Lung (tissue), 12 donors: ENCODE data around the gene SCARF1. TPM values are rescaled to one million over a fixed set of nuclear protein-coding genes. Genes with fewer than 3 reads are reported as not detected.

Source experiments
- ATAC-seq: fragments of 200-7000 bp; cut with Tn5 transposase; one replicate; pipeline ENCODE4 v1.9.1; 2020; ENCODE audit warnings: moderate number of reproducible peaks; ENCODE audit not compliant: insufficient read depth, low FRiP score
- DNase-seq, 3 donors: peaks; one replicate each; pipeline ENCODE4 v3.0.0-alpha.2; 2013 to 2017
- H3K27ac ChIP-seq, 2 donors: one replicate each; pipeline ENCODE4 v1.5.1; 2013; ENCODE audit warnings: mild to moderate bottlenecking in 2 of 2, moderate library complexity in 2 of 2, control low read depth in 1 of 2, inconsistent platforms in 1 of 2, low read depth in 1 of 2, low read length in 1 of 2
- H3K27me3 ChIP-seq, 3 donors: one replicate each; pipeline ENCODE4 v1.5.1; 2013; ENCODE audit warnings: low read length in 2 of 3; ENCODE audit not compliant: control insufficient read depth in 3 of 3, insufficient read depth in 3 of 3
- H3K36me3 ChIP-seq, 4 donors: one replicate each; pipeline ENCODE4 v1.5.1; 2013; ENCODE audit warnings: low read length in 4 of 4, mild to moderate bottlenecking in 1 of 4, moderate library complexity in 1 of 4; ENCODE audit not compliant: control insufficient read depth in 4 of 4, insufficient read depth in 4 of 4
- H3K4me1 ChIP-seq, 5 donors: one replicate each; pipeline ENCODE4 v1.5.1; 2013; ENCODE audit warnings: low read length in 5 of 5, mild to moderate bottlenecking in 2 of 5, moderate library complexity in 1 of 5; ENCODE audit not compliant: control insufficient read depth in 5 of 5, insufficient read depth in 5 of 5
- H3K4me3 ChIP-seq: one replicate; pipeline ENCODE4 v1.5.1; 2013; ENCODE audit warnings: mild to moderate bottlenecking, control low read depth, moderate library complexity
- H3K9ac ChIP-seq, 2 donors: one replicate each; pipeline ENCODE4 v1.5.1; 2013; ENCODE audit warnings: low read length in 2 of 2, control low read depth in 1 of 2; ENCODE audit not compliant: insufficient read depth in 1 of 2
- H3K9me3 ChIP-seq, 4 donors: one replicate each; pipeline ENCODE4 v1.5.1; 2013; ENCODE audit warnings: low read length in 3 of 4, mild to moderate bottlenecking in 1 of 4, moderate library complexity in 1 of 4; ENCODE audit not compliant: control insufficient read depth in 4 of 4, insufficient read depth in 3 of 4
- WGBS, 2 donors: extraction: QIAGEN DNeasy Blood & Tissue Kit; methylation state at CpG; one replicate each; pipeline ENCODE4 v1.1.7; 2013; 5-methylcytosine and 5-hydroxymethylcytosine counted together
- polyA plus RNA-seq, 2 donors: library from polyadenylated mRNA; stranded (reverse); fragments of 200-250 nt; gene quantifications; one replicate each; pipeline ENCODE4 v1.2.1, GENCODE V29; 2013
- total RNA-seq, 2 donors: library from RNA; depleted of rRNA in 1 of 2; stranded (reverse); fragments of >200 nt in 1 of 2; gene quantifications; one replicate each; pipeline ENCODE4 v1.2.1, GENCODE V29; 2014 to 2021
- TF ChIP-seq, protein P1 (sequence below): IDR thresholded peaks from 2 replicates; pipeline ENCODE4 v1.5.1; 2012; ENCODE audit warnings: mild to moderate bottlenecking; ENCODE audit errors: control extremely low read depth, extremely low read depth
- donor health status: control.
- donor health status: control.
- donor health status: Bipolar disorder and iron deficiency.
- donor health status: healthy.
- donor health status: DM: yes; HTN: yes; CAD: no.

The SCARF1 gene
- total and polyA plus RNA-seq, 4 donors = 17.1 to 39.7 (median 29.4) TPM

DNA sequence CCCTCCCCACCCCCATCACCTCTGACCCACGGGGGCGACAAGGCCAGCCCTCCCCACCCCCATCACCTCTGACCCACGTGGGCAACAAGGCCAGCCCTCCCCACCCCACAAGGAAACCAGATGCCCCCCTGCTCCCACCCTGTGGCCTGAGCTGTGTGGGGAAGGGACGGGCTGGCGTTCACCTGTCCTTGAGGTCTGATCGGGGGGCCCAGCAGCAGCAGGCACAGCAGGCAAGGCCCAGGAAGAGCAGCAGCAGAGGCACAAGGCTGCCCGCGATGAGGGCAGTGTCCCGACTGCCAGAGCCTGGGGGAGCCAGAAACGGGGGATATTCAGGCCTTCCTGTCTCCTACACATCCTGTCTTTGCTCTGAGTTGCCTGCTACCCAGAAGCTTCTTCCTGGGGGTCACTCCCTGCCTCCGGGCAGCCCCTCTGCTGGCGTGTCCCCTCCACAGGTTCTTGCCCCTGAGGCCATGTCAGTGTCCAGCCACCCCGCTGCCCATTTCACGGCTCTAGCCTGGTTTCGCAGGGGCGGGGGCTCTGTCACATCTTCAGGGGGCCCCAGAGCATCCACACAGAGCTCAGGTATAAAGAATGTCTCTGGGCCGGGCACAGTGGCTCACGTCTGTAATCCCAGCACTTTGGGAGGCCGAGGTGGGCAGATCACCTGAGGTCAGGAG lies 6.8 kb downstream of the SCARF1 start:
- WGBS, 2 donors = 76 to 78% methylated on average over 19 of the region's 19 CpGs
- DNase-seq (no peak), ATAC-seq (no peak)
- Histone ChIP-seq H3K27ac (peak overlapping the region in 1 of 2 donors; percentile 26), H3K9ac (no peak overlapping the region), H3K27me3 (no peaks in the 10 kb centered on the region), H3K9me3 (no peaks in the 10 kb centered on the region), H3K4me3 (no peak overlapping the region), H3K36me3 (peaks cover 0 to 31% (median 1%) of the 10 kb centered on the region in 4 donors), H3K4me1 (peaks cover 0 to 8% (median 3%) of the 10 kb centered on the region in 5 donors)
- TF ChIP-seq, protein P1, sequence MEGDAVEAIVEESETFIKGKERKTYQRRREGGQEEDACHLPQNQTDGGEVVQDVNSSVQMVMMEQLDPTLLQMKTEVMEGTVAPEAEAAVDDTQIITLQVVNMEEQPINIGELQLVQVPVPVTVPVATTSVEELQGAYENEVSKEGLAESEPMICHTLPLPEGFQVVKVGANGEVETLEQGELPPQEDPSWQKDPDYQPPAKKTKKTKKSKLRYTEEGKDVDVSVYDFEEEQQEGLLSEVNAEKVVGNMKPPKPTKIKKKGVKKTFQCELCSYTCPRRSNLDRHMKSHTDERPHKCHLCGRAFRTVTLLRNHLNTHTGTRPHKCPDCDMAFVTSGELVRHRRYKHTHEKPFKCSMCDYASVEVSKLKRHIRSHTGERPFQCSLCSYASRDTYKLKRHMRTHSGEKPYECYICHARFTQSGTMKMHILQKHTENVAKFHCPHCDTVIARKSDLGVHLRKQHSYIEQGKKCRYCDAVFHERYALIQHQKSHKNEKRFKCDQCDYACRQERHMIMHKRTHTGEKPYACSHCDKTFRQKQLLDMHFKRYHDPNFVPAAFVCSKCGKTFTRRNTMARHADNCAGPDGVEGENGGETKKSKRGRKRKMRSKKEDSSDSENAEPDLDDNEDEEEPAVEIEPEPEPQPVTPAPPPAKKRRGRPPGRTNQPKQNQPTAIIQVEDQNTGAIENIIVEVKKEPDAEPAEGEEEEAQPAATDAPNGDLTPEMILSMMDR = no peak

DNA sequence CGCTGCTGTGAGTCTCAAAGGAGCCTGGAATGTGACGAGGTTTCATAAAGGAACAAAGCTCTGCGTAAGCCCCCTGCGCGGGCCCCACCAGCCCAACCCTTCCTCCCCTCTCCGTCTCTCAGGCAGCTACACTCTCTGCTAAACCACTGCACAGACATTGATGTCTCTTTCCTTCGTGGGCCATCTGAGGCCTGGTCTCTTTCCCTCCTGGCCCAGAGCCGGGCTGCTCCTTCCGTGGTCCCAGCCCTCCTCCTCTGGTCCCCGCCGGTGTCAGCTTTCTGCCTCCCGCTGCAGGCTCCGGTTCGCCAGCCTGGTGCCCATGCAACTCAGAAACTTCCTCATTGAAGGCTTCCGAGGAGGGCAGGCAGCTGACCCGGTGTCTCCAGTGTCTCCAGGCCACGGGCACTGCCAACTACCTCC lies 7.4 kb downstream of the SCARF1 start:
- TF ChIP-seq, protein P1 = no peak
- H3K9me3 ChIP-seq = no peaks in the 10 kb centered on the region
- 63 to 71% methylated on average over 17 of the region's 17 CpGs for WGBS, 2 donors
- peaks cover 0 to 31% (median 1%) of the 10 kb centered on the region in 4 donors for H3K36me3 ChIP-seq
- no peak overlapping the region for H3K9ac ChIP-seq
- peak overlapping the region in 1 of 2 donors; percentile 0 for H3K27ac ChIP-seq
- H3K4me3 ChIP-seq = no peak overlapping the region
- no peak for ATAC-seq
- H3K27me3 ChIP-seq = no peaks in the 10 kb centered on the region
- DNase-seq = peak; percentile 52 to 64 (median 56)
- H3K4me1 ChIP-seq = peaks cover 0 to 5% (median 0%) of the 10 kb centered on the region in 5 donors

DNA sequence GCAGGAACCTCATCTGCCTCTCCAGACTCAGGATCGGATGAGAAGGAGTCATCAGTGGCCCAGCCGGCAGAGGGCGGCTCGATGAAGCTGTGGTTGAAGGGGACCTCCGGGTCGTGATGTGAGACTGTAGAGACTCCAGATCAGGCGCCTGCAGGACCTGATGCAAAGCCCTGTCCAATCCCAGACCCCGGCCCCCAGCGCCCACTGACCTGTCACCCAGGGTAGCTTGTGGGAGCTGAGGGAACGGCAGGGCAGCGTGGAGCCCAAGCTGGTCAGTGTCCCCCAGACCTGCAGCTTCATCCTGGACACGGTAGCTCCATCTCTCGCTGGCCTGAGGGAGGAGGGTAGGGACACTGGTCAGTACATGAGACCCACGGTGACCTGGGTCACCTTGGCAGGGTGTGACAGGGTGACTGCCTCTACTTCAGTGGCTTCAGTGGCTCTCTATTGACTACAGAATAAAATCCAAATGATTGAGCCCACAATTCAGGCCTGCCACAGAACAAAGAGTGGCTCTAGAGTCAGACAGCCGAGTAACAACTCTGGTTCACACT lies 8.7 kb downstream of the SCARF1 start:
- Histone ChIP-seq H3K9ac (no peak overlapping the region), H3K4me1 (peaks cover 0 to 5% (median 0%) of the 10 kb centered on the region in 5 donors), H3K36me3 (peaks cover 0 to 31% (median 1%) of the 10 kb centered on the region in 4 donors), H3K4me3 (no peak overlapping the region), H3K27me3 (no peaks in the 10 kb centered on the region), H3K9me3 (no peaks in the 10 kb centered on the region), H3K27ac (no peak overlapping the region)
- DNase-seq (no peak), ATAC-seq (no peak)
- TF ChIP-seq, protein P1 = no peak
- WGBS, 2 donors = 86 to 89% methylated on average over 15 of the region's 15 CpGs
